ENCODE results near the gene KIF3B.

DNA sequence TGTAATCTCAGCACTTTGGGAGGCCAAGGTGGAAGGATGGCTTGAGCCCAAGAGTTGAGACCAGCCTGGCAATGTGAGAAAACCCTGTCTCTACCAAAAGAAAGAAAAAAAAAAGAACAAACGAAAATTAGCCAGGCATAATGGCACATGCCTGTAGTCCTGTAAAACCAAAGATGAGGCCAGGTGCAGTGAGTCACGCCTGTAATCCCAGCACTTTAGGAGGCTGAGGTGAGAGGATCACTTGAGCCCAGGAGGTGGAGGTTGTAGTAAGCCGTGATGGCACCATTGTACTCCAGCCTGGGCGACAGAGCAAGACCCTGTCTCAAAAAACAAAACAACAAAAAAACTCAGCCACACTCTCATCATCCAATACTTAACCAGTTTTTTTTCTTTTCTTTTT is 32.5 kb upstream of the KIF3B start:
- no peak for TF ChIP-seq EP300 (IDR thresholded peaks at IDR 0.05; ENCODE audit: borderline replicate concordance)
- no peak for TF ChIP-seq YY1 (IDR thresholded peaks at IDR 0.05; ENCODE audit: low read depth)
- TF ChIP-seq CEBPB (IDR thresholded peaks at IDR 0.05), result no peak
- no peak for TF ChIP-seq TCF12 (IDR thresholded peaks at IDR 0.05; ENCODE audit: low read depth)
- no peak for TF ChIP-seq RAD21 (IDR thresholded peaks at IDR 0.05; ENCODE audit: low read depth)
